GM12874 (cell line): ENCODE data around the gene ROBO1.

Source experiments
- CTCF ChIP-seq: IDR thresholded peaks from 2 replicates; pipeline ENCODE4 v1.5.1; 2011; ENCODE audit warnings: low read depth, mild to moderate bottlenecking, control low read depth, low read length, moderate library complexity; ENCODE audit not compliant: insufficient read depth

ROBO1 gene

GRCh38 chr3:78814893-78815562 is 952.8 kb downstream of the ROBO1 start:
- no peak for TF ChIP-seq CTCF

GRCh38 chr3:78812166-78812565 is 955.6 kb downstream of the ROBO1 start:
- no peak for TF ChIP-seq CTCF

GRCh38 chr3:78809966-78810365 is 957.8 kb downstream of the ROBO1 start:
- no peak for TF ChIP-seq CTCF

- no peak for TF ChIP-seq CTCF
These were observed 963.4 kb downstream of the ROBO1 start for GRCh38 chr3:78804251-78805037.

GRCh38 chr3:78802562-78802930 is 965.3 kb downstream of the ROBO1 start:
- TF ChIP-seq CTCF: no peak

GRCh38 chr3:78801926-78802561 is 965.8 kb downstream of the ROBO1 start:
- TF ChIP-seq CTCF: no peak

GRCh38 chr3:78799681-78800080 is 968.1 kb downstream of the ROBO1 start:
- TF ChIP-seq CTCF: no peak
